GM12878 (cell line): ENCODE results near the gene PSMB8. TPM values are rescaled to one million over a fixed set of nuclear protein-coding genes. Genes with fewer than 3 reads are reported as not detected.

Experiments
- ATAC-seq: fragments of 200-7000 bp; cut with Tn5 transposase; 3 replicates; pipeline ENCODE4 v1.9.1; 2020; ENCODE audit warnings: mild to moderate bottlenecking, moderate library complexity
- BruUV-seq: library from RNA; stranded (reverse); fragments of 400-500 nt; replicated peaks from 2 replicates; lab custom pipeline; 2021; lab: Mats Ljungman, UMichigan
- CTCF ChIA-PET: fragments of 300-600 bp; sonication (Branson Sonifier 250); formaldehyde crosslinking; extraction: SDS; loops from one replicate; lab custom pipeline; 2021; ENCODE audit warnings: inconsistent platforms; lab: Yijun Ruan, JAX
- POLR2A ChIA-PET: fragments of 350-600 bp; formaldehyde crosslinking; extraction: SDS; loops from one replicate; lab custom pipeline; 2021; ENCODE audit warnings: inconsistent platforms; lab: Charles Lee
- RAD21 ChIA-PET: fragments of 300-600 bp; sonication (Branson Sonifier 250); formaldehyde crosslinking; loops from one replicate; lab custom pipeline; 2023; ENCODE audit warnings: antibody characterized with exemption; ENCODE audit not compliant: unreplicated experiment; lab: Charles Lee
- SMC1A ChIA-PET: fragments of 300-600 bp; sonication (Branson Sonifier 250); formaldehyde crosslinking; loops from one replicate; lab custom pipeline; 2023; ENCODE audit not compliant: unreplicated experiment, uncharacterized antibody; lab: Charles Lee
- DNase-seq: peaks from one replicate; pipeline ENCODE4 v3.0.0-alpha.2; 2011; ENCODE audit warnings: low read depth, low spot score
- FAIRE-seq: peaks from 3 replicates; lab custom pipeline; 2011; peaks lifted over from hg19 to GRCh38; lab: Jason Lieb, UNC
- H2AFZ ChIP-seq: 2 replicates; pipeline ENCODE4 v1.6.0; 2011; ENCODE audit warnings: low read depth, low read length, control low read depth; ENCODE audit not compliant: control insufficient read depth
- H3K27ac ChIP-seq: 2 replicates; pipeline ENCODE4 v1.5.1; 2011; ENCODE audit warnings: control low read depth; ENCODE audit not compliant: control insufficient read depth, insufficient read depth
- H3K27me3 ChIP-seq, 2 experiments: replicated peaks in 1 of 2; 2 replicates each; pipeline versions ENCODE4 v1.6.0 to v1.6.1; 2011; ENCODE audit warnings: low read length in 1 of 2; ENCODE audit not compliant: control insufficient read depth in 2 of 2, insufficient read depth in 2 of 2
- H3K36me3 ChIP-seq, 2 experiments: 2 replicates each; pipeline ENCODE4 v1.5.1; 2011; ENCODE audit warnings: low read length in 1 of 2; ENCODE audit not compliant: control insufficient read depth in 2 of 2, insufficient read depth in 2 of 2
- H3K4me1 ChIP-seq: 2 replicates; pipeline ENCODE4 v1.6.1; 2011; ENCODE audit warnings: mild to moderate bottlenecking, low read length, moderate library complexity, mixed read lengths; ENCODE audit not compliant: control insufficient read depth, insufficient read depth
- H3K4me2 ChIP-seq: 2 replicates; pipeline ENCODE4 v1.6.0; 2011; ENCODE audit warnings: control low read depth; ENCODE audit not compliant: control insufficient read depth, insufficient read depth
- H3K4me3 ChIP-seq: fragments of 200-600 bp; sonication (generic); 2 replicates; pipeline ENCODE4 v1.5.1; 2016
- H3K79me2 ChIP-seq: 2 replicates; pipeline ENCODE4 v1.6.0; 2011; ENCODE audit warnings: low read length; ENCODE audit not compliant: control insufficient read depth, insufficient read depth
- H3K9ac ChIP-seq: 2 replicates; pipeline ENCODE4 v1.8.0; 2011; ENCODE audit warnings: low read length, control low read depth, mixed read lengths; ENCODE audit not compliant: control insufficient read depth, insufficient read depth
- H3K9me3 ChIP-seq: replicated peaks from 3 replicates; pipeline ENCODE4 v1.5.1; 2011; ENCODE audit warnings: mild to moderate bottlenecking, low read length; ENCODE audit not compliant: control insufficient read depth, insufficient read depth
- H4K20me1 ChIP-seq: 2 replicates; pipeline ENCODE4 v1.6.0; 2011; ENCODE audit not compliant: control insufficient read depth, insufficient read depth
- CBFB ChIP-seq: IDR thresholded peaks from 2 replicates; pipeline ENCODE4 v1.6.1; 2016; ENCODE audit warnings: antibody characterized with exemption, low read depth
- ESRRA ChIP-seq: IDR thresholded peaks from 2 replicates; pipeline ENCODE4 v1.6.1; 2012; ENCODE audit warnings: mild to moderate bottlenecking, low read length, improper control_type of control experiment
- HSF1 ChIP-seq: fragments of 150-350 bp; IDR thresholded peaks from 2 replicates; pipeline ENCODE4 v1.6.1; 2014; ENCODE audit warnings: mild to moderate bottlenecking, low read depth, low read length
- IRF4 ChIP-seq: IDR thresholded peaks from 2 replicates; pipeline ENCODE4 v1.6.1; 2011; ENCODE audit warnings: low read depth, low read length
- MTA3 ChIP-seq: IDR thresholded peaks from 2 replicates; pipeline ENCODE4 v1.6.1; 2012; ENCODE audit warnings: low read length, inconsistent platforms, borderline replicate concordance
- NFIC ChIP-seq: IDR thresholded peaks from 2 replicates; pipeline ENCODE4 v1.6.1; 2012; ENCODE audit warnings: low read depth, mild to moderate bottlenecking, inconsistent platforms, low read length, moderate library complexity
- SREBF2 ChIP-seq: IDR thresholded peaks from 2 replicates; pipeline ENCODE4 v1.6.1; 2012; ENCODE audit warnings: mild to moderate bottlenecking, low read length
- WGBS: methylation state at CpG from one replicate; pipeline ENCODE4 v1.1.6; 2016; ENCODE audit warnings: low lambda C conversion rate; ENCODE audit not compliant: insufficient replicate concordance, insufficient coverage; ENCODE audit errors: missing lambda C conversion rate; 5-methylcytosine and 5-hydroxymethylcytosine counted together
- in situ Hi-C: fragments of 300-500 bp; cut with MboI; formaldehyde crosslinking; loops from 9 replicates; pipeline ENCODE4 v1.14.3; 2018; ENCODE audit warnings: mixed read lengths
- intact Hi-C: fragments of 100-400 bp; cut with micrococcal nuclease; formaldehyde crosslinking; loops from one replicate; pipeline ENCODE4 v1.14.2; 2022; ENCODE audit not compliant: unreplicated experiment
- polyA plus RNA-seq, 11 experiments: library from polyadenylated mRNA; depleted of rRNA in 4 of 11; unstranded in 6 of 11; stranded (reverse) in 5 of 11; fragments of >200 nt; fragmentation: Nextera tagmentation in 4 of 11; fragmentation: Illumina TruSeq in 1 of 11; extraction: Ambion mirVana in 4 of 11; extraction: Trizol in 1 of 11; gene quantifications; 1 replicate in 1 of 11; 2 replicates in 10 of 11; pipeline versions ENCODE4 v1.2.1 to v1.2.3, GENCODE V29; 2011 to 2016; ENCODE audit warnings: inconsistent platforms in 2 of 11, missing spikeins in 2 of 11, low read depth in 1 of 11
- total RNA-seq, 4 experiments: library from RNA; depleted of rRNA in 3 of 4; stranded (reverse); fragments of >200 nt in 3 of 4; fragmentation: Illumina TruSeq in 1 of 4; extraction: Trizol in 1 of 4; gene quantifications; 2 replicates each; pipeline versions ENCODE4 v1.2.1 to v1.2.3, GENCODE V29; 2013 to 2021
- TF ChIP-seq, protein P1 (sequence below): fragments of 450-650 bp; IDR thresholded peaks from 2 replicates; pipeline ENCODE4 v1.6.1; 2016; ENCODE audit warnings: mild to moderate bottlenecking

Gene PSMB8
- total and polyA plus RNA-seq, 10 of the 15 experiments (the other 5 are each of a cell fraction or from before 2014, with no cell fraction given) = 304 to 557 (median 379) TPM

DNA sequence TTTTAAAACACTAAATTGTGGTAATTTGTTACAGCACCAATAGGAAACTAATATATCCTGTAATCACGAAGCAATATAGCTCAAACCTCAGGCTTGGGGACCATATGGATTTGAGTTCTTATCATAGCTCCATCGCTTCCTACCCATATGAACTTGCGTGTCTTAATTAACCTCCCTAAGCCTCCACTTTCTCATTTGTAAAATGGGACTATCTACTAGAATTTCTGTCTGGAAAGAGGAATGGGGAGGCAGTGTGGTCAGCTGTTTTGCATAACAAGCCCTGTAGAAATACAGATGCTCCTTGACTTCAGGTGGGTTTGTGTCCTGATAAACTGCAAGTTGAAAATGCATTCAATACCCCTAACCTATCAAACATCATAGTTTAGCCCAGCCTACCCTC is 44.1 kb downstream of the PSMB8 start:
- DNase-seq = no peak
- Histone ChIP-seq H2AFZ (no peak overlapping the region), H3K4me1 (peaks cover 15% of the 10 kb centered on the region), H3K4me3 (no peak overlapping the region), H3K36me3 (no peaks in the 10 kb centered on the region), H3K27ac (no peak overlapping the region), H3K9me3 (no peaks in the 10 kb centered on the region; the same call in 1 of the 3 replicates), H3K4me2 (no peak overlapping the region), H3K9ac (no peak overlapping the region), H3K27me3 (no peaks in the 10 kb centered on the region), H3K79me2 (no peaks in the 10 kb centered on the region), H4K20me1 (no peaks in the 10 kb centered on the region)
- ChIA-PET CTCF (interaction anchor here (0.7 to 4.1 kb wide), 16 partner anchors 9 to 903 kb away, joined by 3 to 36 read pairs (median 6); partner anchors contain the start of gene TAP2), POLR2A (interaction anchor here (0.7 kb wide), 1 partner anchor 22 kb away, joined by 3 read pairs; no protein-coding TSS in a partner anchor), RAD21 (interaction anchor here (1.1 to 4.3 kb wide), 7 partner anchors 9 to 382 kb away, joined by 3 to 26 read pairs (median 6); partner anchors contain the start of gene TAP2), SMC1A (interaction anchor here (0.6 to 7.4 kb wide), 15 partner anchors 10 to 936 kb away, joined by 3 to 53 read pairs (median 4); no protein-coding TSS in a partner anchor)
- no peak for ATAC-seq
- FAIRE-seq = no peak
- 90% methylated on average over 3 of the region's 3 CpGs for WGBS
- in situ Hi-C loops = no loop called here
- no TSS peak for BruUV-seq
- TF ChIP-seq CBFB (no peak), SREBF2 (no peak), ESRRA (no peak), MTA3 (no peak), NFIC (no peak), HSF1 (no peak), IRF4 (no peak)
- TF ChIP-seq, protein P1, sequence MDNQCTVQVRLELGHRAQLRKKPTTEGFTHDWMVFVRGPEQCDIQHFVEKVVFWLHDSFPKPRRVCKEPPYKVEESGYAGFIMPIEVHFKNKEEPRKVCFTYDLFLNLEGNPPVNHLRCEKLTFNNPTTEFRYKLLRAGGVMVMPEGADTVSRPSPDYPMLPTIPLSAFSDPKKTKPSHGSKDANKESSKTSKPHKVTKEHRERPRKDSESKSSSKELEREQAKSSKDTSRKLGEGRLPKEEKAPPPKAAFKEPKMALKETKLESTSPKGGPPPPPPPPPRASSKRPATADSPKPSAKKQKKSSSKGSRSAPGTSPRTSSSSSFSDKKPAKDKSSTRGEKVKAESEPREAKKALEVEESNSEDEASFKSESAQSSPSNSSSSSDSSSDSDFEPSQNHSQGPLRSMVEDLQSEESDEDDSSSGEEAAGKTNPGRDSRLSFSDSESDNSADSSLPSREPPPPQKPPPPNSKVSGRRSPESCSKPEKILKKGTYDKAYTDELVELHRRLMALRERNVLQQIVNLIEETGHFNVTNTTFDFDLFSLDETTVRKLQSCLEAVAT = no peak
- intact Hi-C loops = loop anchor here (5.0 kb wide), 1 partner anchor 552 kb away; no protein-coding TSS in a partner anchor
